Uterus (tissue), 4 donors: ENCODE data around the gene GUCY2C. TPM values are rescaled to one million over a fixed set of nuclear protein-coding genes. Genes with fewer than 3 reads are reported as not detected.
"Not testable (repeated sequence)": the region's sequence is repeated elsewhere in the genome, so short reads cannot be mapped to it uniquely, and the experiment has no call there.

ENCODE experiments used
- DNase-seq, 2 donors: peaks; one replicate each; pipeline ENCODE4 v3.0.0-alpha.2; 2019 to 2020
- H3K27ac ChIP-seq, 2 donors: fragments of 200-600 bp; sonication (generic); 1 replicate in 1 of 2; 2 replicates in 1 of 2; pipeline ENCODE4 v1.5.1; 2016 to 2018
- H3K27me3 ChIP-seq, 2 donors: fragments of 200-600 bp; sonication (generic); one replicate each; pipeline ENCODE4 v1.5.1; 2018 to 2019; ENCODE audit warnings: control low read depth in 1 of 2
- H3K36me3 ChIP-seq, 2 donors: fragments of 200-600 bp; sonication (generic); one replicate each; pipeline ENCODE4 v1.5.1; 2019; ENCODE audit warnings: control low read depth in 1 of 2
- H3K4me1 ChIP-seq, 2 donors: fragments of 200-600 bp; sonication (generic); one replicate each; pipeline ENCODE4 v1.5.1; 2018 to 2019; ENCODE audit warnings: control low read depth in 1 of 2
- H3K4me3 ChIP-seq, 2 donors: fragments of 200-600 bp; sonication (generic); 1 replicate in 1 of 2; 2 replicates in 1 of 2; pipeline ENCODE4 v1.5.1; 2018 to 2019; ENCODE audit warnings: mild to moderate bottlenecking in 1 of 2
- H3K9me3 ChIP-seq, 2 donors: fragments of 200-600 bp; sonication (generic); one replicate each; pipeline ENCODE4 v1.5.1; 2019; ENCODE audit warnings: control low read depth in 1 of 2
- CTCF ChIP-seq, 4 experiments: fragments of 200-600 bp in 2 of 4; fragments of 450-650 bp in 2 of 4; sonication (generic) in 2 of 4; IDR thresholded peaks; one replicate each; pipeline ENCODE4 v1.5.1; 2016 to 2019; ENCODE audit warnings: antibody characterized with exemption in 4 of 4, mild to moderate bottlenecking in 2 of 4, moderate library complexity in 1 of 4
- POLR2A ChIP-seq, 2 donors: fragments of 450-650 bp; IDR thresholded peaks; one replicate each; pipeline ENCODE4 v1.6.1; 2016; ENCODE audit warnings: antibody characterized with exemption in 2 of 2, mild to moderate bottlenecking in 1 of 2, moderate library complexity in 1 of 2
- intact Hi-C: fragments of 100-400 bp; cut with DNase I; formaldehyde crosslinking; loops from one replicate; pipeline ENCODE4 v1.15.1; 2023; ENCODE audit warnings: low total_unique reads
- total RNA-seq, 4 donors: library from RNA; depleted of rRNA in 3 of 4; stranded (reverse); fragments of >200 nt in 3 of 4; gene quantifications; one replicate each; pipeline versions ENCODE4 v1.1.0 to v1.2.4, GENCODE V29; 2014 to 2023
- donor health status: DM: yes; HTN: yes; CAD: no.

GUCY2C gene
- total RNA-seq, 4 donors from 2014 or later: 0.15 TPM; not detected in 3

GRCh38 chr12:14689144-14689543 lies 7.3 kb downstream of the GUCY2C start:
- Histone ChIP-seq H3K27ac (no peak overlapping the region), H3K4me1 (no peaks in the 10 kb centered on the region), H3K27me3 (no peaks in the 10 kb centered on the region), H3K4me3 (no peak overlapping the region), H3K36me3 (no peaks in the 10 kb centered on the region), H3K9me3 (no peaks in the 10 kb centered on the region)
- no peak for DNase-seq
- intact Hi-C loops: no loop called here
- no peak for TF ChIP-seq POLR2A (IDR thresholded peaks at IDR 0.05)
- no peak for TF ChIP-seq CTCF (IDR thresholded peaks at IDR 0.05)

GRCh38 chr12:14682231-14682630 lies 14.2 kb downstream of the GUCY2C start:
- H3K9me3 ChIP-seq, H3K27ac ChIP-seq, H3K36me3 ChIP-seq, DNase-seq, H3K27me3 ChIP-seq, H3K4me3 ChIP-seq, H3K4me1 ChIP-seq, intact Hi-C loops: not testable (repeated sequence)

GRCh38 chr12:14681625-14682024 lies 14.8 kb downstream of the GUCY2C start:
- Histone ChIP-seq H3K36me3 (no peaks in the 10 kb centered on the region), H3K27me3 (no peaks in the 10 kb centered on the region), H3K9me3 (no peaks in the 10 kb centered on the region), H3K4me3 (no peak overlapping the region), H3K4me1 (no peaks in the 10 kb centered on the region), H3K27ac (no peak overlapping the region)
- no peak for TF ChIP-seq CTCF (IDR thresholded peaks at IDR 0.05)
- no peak for TF ChIP-seq POLR2A (IDR thresholded peaks at IDR 0.05)
- intact Hi-C loops: no loop called here
- DNase-seq: no peak

GRCh38 chr12:14681190-14681589 lies 15.2 kb downstream of the GUCY2C start:
- H3K4me1 ChIP-seq: no peaks in the 10 kb centered on the region
- no peaks in the 10 kb centered on the region for H3K27me3 ChIP-seq
- no peak overlapping the region for H3K4me3 ChIP-seq
- H3K36me3 ChIP-seq: no peaks in the 10 kb centered on the region
- H3K9me3 ChIP-seq: no peaks in the 10 kb centered on the region
- no peak for DNase-seq
- TF ChIP-seq CTCF (IDR thresholded peaks at IDR 0.05) (no peak), POLR2A (IDR thresholded peaks at IDR 0.05) (no peak)
- intact Hi-C loops: no loop called here
- H3K27ac ChIP-seq: no peak overlapping the region

- no peak overlapping the region for H3K4me3 ChIP-seq
- no peaks in the 10 kb centered on the region for H3K27me3 ChIP-seq
- H3K27ac ChIP-seq: no peak overlapping the region
- H3K4me1 ChIP-seq: no peaks in the 10 kb centered on the region
- DNase-seq: no peak
- TF ChIP-seq POLR2A (IDR thresholded peaks at IDR 0.05): no peak
- no peak for TF ChIP-seq CTCF (IDR thresholded peaks at IDR 0.05)
- intact Hi-C loops: no loop called here
- no peaks in the 10 kb centered on the region for H3K36me3 ChIP-seq
- no peaks in the 10 kb centered on the region for H3K9me3 ChIP-seq
These were observed 17.8 kb downstream of the GUCY2C start for GRCh38 chr12:14678547-14679150.

- no peak for TF ChIP-seq POLR2A (IDR thresholded peaks at IDR 0.05)
- TF ChIP-seq CTCF (IDR thresholded peaks at IDR 0.05): no peak
- Histone ChIP-seq H3K4me1 (no peaks in the 10 kb centered on the region), H3K4me3 (no peak overlapping the region), H3K27me3 (no peaks in the 10 kb centered on the region), H3K9me3 (no peaks in the 10 kb centered on the region), H3K27ac (no peak overlapping the region), H3K36me3 (no peaks in the 10 kb centered on the region)
- DNase-seq: no peak
- intact Hi-C loops: loop anchor here (10.0 kb wide), 1 partner anchor 434 kb away; no protein-coding TSS in a partner anchor
These were observed 27.8 kb downstream of the GUCY2C start for GRCh38 chr12:14668591-14668990.
